Loucy (cell line): ENCODE data around the gene SRXN1.

Experiments
- CTCF ChIP-seq: fragments of 200-600 bp; sonication (generic); conservative IDR thresholded peaks from 2 replicates; pipeline ENCODE4 v1.5.1; 2014; ENCODE audit warnings: mild to moderate bottlenecking, antibody characterized with exemption, low read length
- EZH2phosphoT487 ChIP-seq: fragments of 200-600 bp; IDR thresholded peaks from 2 replicates; pipeline ENCODE4 v1.6.1; 2018; ENCODE audit warnings: antibody characterized with exemption, mild to moderate bottlenecking, moderate library complexity, borderline replicate concordance

GRCh38 chr20:623021-623420 lies 30.0 kb downstream of the SRXN1 start:
- TF ChIP-seq CTCF (no peak), EZH2phosphoT487 (no peak)
